GM12878 (cell line): ENCODE data around the gene DLG2. TPM values are rescaled to one million over a fixed set of nuclear protein-coding genes. Genes with fewer than 3 reads are reported as not detected.

Experiments used
- MTA3 ChIP-seq: IDR thresholded peaks from 2 replicates; pipeline ENCODE4 v1.6.1; 2012; ENCODE audit warnings: low read length, inconsistent platforms, borderline replicate concordance
- PBX3 ChIP-seq: IDR thresholded peaks from 2 replicates; pipeline ENCODE4 v1.6.1; 2011; ENCODE audit warnings: mild to moderate bottlenecking, low read depth, low read length, moderate library complexity; ENCODE audit not compliant: insufficient replicate concordance
- POLR2A ChIP-seq: IDR thresholded peaks from 2 replicates; pipeline ENCODE4 v1.6.1; 2011; ENCODE audit warnings: low read depth, mild to moderate bottlenecking, low read length
- SKIL ChIP-seq: fragments of 450-650 bp; IDR thresholded peaks from 2 replicates; pipeline ENCODE4 v1.6.1; 2017; ENCODE audit warnings: mild to moderate bottlenecking, low read depth, inconsistent platforms; ENCODE audit not compliant: poor library complexity, severe bottlenecking
- SMARCA5 ChIP-seq: fragments of 450-650 bp; IDR thresholded peaks from 2 replicates; pipeline ENCODE4 v1.6.1; 2017; ENCODE audit warnings: mild to moderate bottlenecking
- SRF ChIP-seq, 2 experiments: IDR thresholded peaks; 2 replicates each; pipeline ENCODE4 v1.6.1; 2011; ENCODE audit warnings: low read depth in 2 of 2, low read length in 2 of 2, mild to moderate bottlenecking in 1 of 2, moderate library complexity in 1 of 2
- ZSCAN29 ChIP-seq: fragments of 450-650 bp; IDR thresholded peaks from 2 replicates; pipeline ENCODE4 v1.6.1; 2017; ENCODE audit warnings: mild to moderate bottlenecking, moderate library complexity
- polyA plus RNA-seq, 11 experiments: library from polyadenylated mRNA; depleted of rRNA in 4 of 11; unstranded in 6 of 11; stranded (reverse) in 5 of 11; fragments of >200 nt; fragmentation: Nextera tagmentation in 4 of 11; fragmentation: Illumina TruSeq in 1 of 11; extraction: Ambion mirVana in 4 of 11; extraction: Trizol in 1 of 11; gene quantifications; 1 replicate in 1 of 11; 2 replicates in 10 of 11; pipeline versions ENCODE4 v1.2.1 to v1.2.3, GENCODE V29; 2011 to 2016; ENCODE audit warnings: inconsistent platforms in 2 of 11, missing spikeins in 2 of 11, low read depth in 1 of 11
- total RNA-seq, 4 experiments: library from RNA; depleted of rRNA in 3 of 4; stranded (reverse); fragments of >200 nt in 3 of 4; fragmentation: Illumina TruSeq in 1 of 4; extraction: Trizol in 1 of 4; gene quantifications; 2 replicates each; pipeline versions ENCODE4 v1.2.1 to v1.2.3, GENCODE V29; 2013 to 2021
- TF ChIP-seq, protein P1 (sequence below): fragments of 450-650 bp; IDR thresholded peaks from 2 replicates; pipeline ENCODE4 v1.6.1; 2018; ENCODE audit warnings: borderline replicate concordance, mild to moderate bottlenecking; ENCODE audit not compliant: partially characterized antibody

DLG2 gene
- total and polyA plus RNA-seq, 10 of the 15 experiments (the other 5 are each of a cell fraction or from before 2014, with no cell fraction given), result 0.09 to 0.98 (median 0.35) TPM

GRCh38 chr11:84799112-84799511 lies 828.0 kb downstream of the DLG2 start (continued):
- TF ChIP-seq SKIL (no peak), PBX3 (no peak), SMARCA5 (no peak), SRF (IDR thresholded peaks at IDR 0.05; ENCODE audit: low read depth in 2 of 2, low read length in 2 of 2) (no peak), POLR2A (no peak), ZSCAN29 (no peak), MTA3 (no peak)
- TF ChIP-seq, protein P1, sequence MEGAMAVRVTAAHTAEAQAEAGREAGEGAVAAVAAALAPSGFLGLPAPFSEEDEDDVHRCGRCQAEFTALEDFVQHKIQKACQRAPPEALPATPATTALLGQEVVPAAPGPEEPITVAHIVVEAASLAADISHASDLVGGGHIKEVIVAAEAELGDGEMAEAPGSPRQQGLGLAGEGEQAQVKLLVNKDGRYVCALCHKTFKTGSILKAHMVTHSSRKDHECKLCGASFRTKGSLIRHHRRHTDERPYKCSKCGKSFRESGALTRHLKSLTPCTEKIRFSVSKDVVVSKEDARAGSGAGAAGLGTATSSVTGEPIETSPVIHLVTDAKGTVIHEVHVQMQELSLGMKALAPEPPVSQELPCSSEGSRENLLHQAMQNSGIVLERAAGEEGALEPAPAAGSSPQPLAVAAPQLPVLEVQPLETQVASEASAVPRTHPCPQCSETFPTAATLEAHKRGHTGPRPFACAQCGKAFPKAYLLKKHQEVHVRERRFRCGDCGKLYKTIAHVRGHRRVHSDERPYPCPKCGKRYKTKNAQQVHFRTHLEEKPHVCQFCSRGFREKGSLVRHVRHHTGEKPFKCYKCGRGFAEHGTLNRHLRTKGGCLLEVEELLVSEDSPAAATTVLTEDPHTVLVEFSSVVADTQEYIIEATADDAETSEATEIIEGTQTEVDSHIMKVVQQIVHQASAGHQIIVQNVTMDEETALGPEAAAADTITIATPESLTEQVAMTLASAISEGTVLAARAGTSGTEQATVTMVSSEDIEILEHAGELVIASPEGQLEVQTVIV, result no peak
